ENCODE data around the gene RAPGEF3. TPM values are rescaled to one million over a fixed set of nuclear protein-coding genes. Genes with fewer than 3 reads are reported as not detected.
A peak's percentile ranks its signal among the peaks of the same experiment; 100 is the strongest.

RAPGEF3 gene
- total and polyA plus RNA-seq, 2 donors from 2014 or later: 84.3 to 179 TPM

DNA sequence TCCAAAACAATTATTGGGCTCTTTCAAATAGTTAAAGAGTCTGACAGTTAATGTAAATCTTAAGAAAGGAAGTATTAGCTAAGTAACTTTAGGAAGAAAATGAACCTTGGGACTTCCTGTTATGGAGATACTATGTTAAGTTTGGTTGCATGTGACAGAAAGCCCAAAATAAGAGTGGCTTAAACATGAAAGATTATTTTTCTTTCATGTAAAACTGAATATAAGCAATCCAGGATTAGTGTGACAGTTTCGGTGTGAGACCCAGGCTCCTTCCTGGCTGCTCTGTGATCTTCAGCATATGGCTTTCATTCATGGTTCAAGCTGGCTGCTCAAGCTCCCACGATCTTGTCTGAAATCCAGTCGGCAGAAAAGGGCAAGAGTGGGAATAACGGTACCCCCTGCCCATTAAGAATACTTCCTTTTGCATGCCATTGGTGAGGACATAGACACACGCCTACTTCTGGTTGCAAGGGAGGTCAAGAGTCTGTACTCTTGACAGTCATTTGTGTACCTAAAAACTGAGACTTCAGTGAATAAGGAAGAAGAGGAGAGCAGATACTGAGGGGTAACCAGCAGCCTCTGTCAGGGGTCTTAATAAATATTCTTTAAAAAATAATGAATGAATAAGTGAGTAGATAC is 50.7 kb downstream of the RAPGEF3 start:
- no peak overlapping the region for H3K9ac ChIP-seq (ENCODE audit: low read length in 3 of 3)
- no peaks in the 10 kb centered on the region for H3K9me3 ChIP-seq (ENCODE audit: control insufficient read depth in 2 of 3, insufficient read depth in 1 of 3, low read length in 3 of 3)
- H3K36me3 ChIP-seq (ENCODE audit: control insufficient read depth in 2 of 3, insufficient read depth in 3 of 3, low read length in 3 of 3): no peaks in the 10 kb centered on the region
- TF ChIP-seq, protein P1, sequence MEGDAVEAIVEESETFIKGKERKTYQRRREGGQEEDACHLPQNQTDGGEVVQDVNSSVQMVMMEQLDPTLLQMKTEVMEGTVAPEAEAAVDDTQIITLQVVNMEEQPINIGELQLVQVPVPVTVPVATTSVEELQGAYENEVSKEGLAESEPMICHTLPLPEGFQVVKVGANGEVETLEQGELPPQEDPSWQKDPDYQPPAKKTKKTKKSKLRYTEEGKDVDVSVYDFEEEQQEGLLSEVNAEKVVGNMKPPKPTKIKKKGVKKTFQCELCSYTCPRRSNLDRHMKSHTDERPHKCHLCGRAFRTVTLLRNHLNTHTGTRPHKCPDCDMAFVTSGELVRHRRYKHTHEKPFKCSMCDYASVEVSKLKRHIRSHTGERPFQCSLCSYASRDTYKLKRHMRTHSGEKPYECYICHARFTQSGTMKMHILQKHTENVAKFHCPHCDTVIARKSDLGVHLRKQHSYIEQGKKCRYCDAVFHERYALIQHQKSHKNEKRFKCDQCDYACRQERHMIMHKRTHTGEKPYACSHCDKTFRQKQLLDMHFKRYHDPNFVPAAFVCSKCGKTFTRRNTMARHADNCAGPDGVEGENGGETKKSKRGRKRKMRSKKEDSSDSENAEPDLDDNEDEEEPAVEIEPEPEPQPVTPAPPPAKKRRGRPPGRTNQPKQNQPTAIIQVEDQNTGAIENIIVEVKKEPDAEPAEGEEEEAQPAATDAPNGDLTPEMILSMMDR (IDR thresholded peaks at IDR 0.05; ENCODE audit: borderline replicate concordance, extremely low read depth, insufficient read depth): no peak
- no peak overlapping the region for H3K27ac ChIP-seq (ENCODE audit: low read depth in 2 of 2, low read length in 2 of 2)
- FAIRE-seq (no peak), DNase-seq (no peak)
- no peaks in the 10 kb centered on the region for H3K27me3 ChIP-seq (ENCODE audit: control insufficient read depth, insufficient read depth, low read length)
- no peak overlapping the region for H3K4me3 ChIP-seq (ENCODE audit: low read length in 3 of 3)
- intact Hi-C loops (cut with DNase I): no loop called here
- H3K4me1 ChIP-seq (ENCODE audit: control insufficient read depth in 2 of 3, insufficient read depth in 2 of 3, low read depth in 1 of 3, low read length in 3 of 3): no peaks in the 10 kb centered on the region

DNA sequence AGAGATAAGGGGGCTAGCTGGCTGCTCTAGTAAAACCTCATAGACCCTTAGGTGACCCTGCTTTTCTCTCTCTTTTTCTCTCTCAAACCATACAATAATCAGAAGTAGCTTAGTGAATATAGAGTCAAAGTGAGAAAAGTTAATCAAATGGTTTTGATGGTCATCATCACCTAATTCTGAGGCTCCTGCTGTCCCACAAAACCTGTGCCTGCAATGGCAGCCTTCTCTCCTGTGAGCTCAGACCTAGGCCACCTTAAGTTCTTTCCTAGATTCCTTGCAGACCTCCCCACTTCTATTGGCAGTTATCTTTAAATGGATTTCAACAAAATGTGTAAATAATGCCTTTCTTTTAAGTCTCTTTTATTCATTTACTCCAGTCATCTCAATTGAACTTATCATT is 51.3 kb downstream of the RAPGEF3 start:
- H3K36me3 ChIP-seq (ENCODE audit: control insufficient read depth in 2 of 3, insufficient read depth in 3 of 3, low read length in 3 of 3): no peaks in the 10 kb centered on the region
- H3K9me3 ChIP-seq (ENCODE audit: control insufficient read depth in 2 of 3, insufficient read depth in 1 of 3, low read length in 3 of 3): no peaks in the 10 kb centered on the region
- TF ChIP-seq, protein P1 (IDR thresholded peaks at IDR 0.05; ENCODE audit: borderline replicate concordance, extremely low read depth, insufficient read depth): no peak
- DNase-seq: no peak
- intact Hi-C loops (cut with DNase I): no loop called here
- H3K4me3 ChIP-seq (ENCODE audit: low read length in 3 of 3): no peak overlapping the region
- H3K9ac ChIP-seq (ENCODE audit: low read length in 3 of 3): no peak overlapping the region
- H3K27ac ChIP-seq (ENCODE audit: low read depth in 2 of 2, low read length in 2 of 2): no peak overlapping the region
- no peaks in the 10 kb centered on the region for H3K27me3 ChIP-seq (ENCODE audit: control insufficient read depth, insufficient read depth, low read length)
- H3K4me1 ChIP-seq (ENCODE audit: control insufficient read depth in 2 of 3, insufficient read depth in 2 of 3, low read depth in 1 of 3, low read length in 3 of 3): no peaks in the 10 kb centered on the region
- FAIRE-seq: no peak

DNA sequence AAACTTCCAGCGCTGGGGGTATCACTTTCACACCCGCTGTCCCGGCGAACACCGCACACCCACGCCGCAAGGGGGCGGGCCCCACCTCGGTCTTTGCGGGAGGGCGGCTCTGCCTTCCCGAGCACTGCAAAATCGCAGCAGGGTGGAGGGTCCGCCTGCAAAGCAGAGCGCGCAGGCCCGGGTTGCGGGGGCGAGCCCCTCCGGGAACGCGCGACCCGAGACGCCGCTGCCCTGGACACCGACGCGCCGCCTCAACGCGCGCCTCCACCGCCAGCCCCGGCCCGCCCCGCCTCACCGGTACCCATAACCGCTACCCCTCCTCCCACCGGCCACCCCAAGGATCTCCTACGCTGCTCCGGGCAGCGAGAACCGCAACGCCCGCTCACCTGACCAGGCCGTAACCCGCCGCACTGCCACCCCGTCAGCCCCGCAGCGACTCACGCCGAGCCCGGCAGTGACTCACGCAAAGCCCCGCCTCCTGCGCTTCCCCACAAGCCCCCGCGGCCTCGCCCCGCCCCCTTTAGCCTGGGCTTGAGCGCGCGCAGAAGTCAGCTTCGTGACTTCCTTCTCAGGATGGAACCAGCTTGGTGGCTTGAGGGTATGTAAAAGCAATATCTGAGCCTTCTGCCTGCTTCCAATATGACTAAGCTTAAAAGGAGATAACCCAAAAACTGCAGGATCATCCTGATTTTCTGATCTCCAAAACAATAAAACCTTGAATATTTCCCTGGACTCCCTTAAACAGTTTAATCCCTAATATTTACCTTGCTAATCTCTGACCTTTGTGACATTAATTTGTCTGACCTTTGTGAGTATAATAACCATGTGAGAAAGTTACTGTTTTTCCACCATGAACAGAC is 52.9 kb downstream of the RAPGEF3 start, which contains the start of gene RPAP3:
Gene RPAP3 (minus strand): TSS at position 465 of the 860 bp plus-strand sequence. CDS start 3,190 bp downstream, outside the sequence.
- H3K9ac ChIP-seq (ENCODE audit: low read length in 3 of 3): peak within 1 kb of the TSS; percentile 42 to 92 (median 69)
- DNase-seq (peak; percentile 96 to 99 (median 97)), FAIRE-seq (no peak)
- H3K27ac ChIP-seq (ENCODE audit: low read depth in 2 of 2, low read length in 2 of 2): peak within 1 kb of the TSS; percentile 82 to 87
- H3K27me3 ChIP-seq (ENCODE audit: control insufficient read depth, insufficient read depth, low read length): no peaks in the 10 kb centered on the region
- peak within 1 kb of the TSS; percentile 78 to 94 (median 81) for H3K4me3 ChIP-seq (ENCODE audit: low read length in 3 of 3)
- no peaks in the 10 kb centered on the region for H3K9me3 ChIP-seq (ENCODE audit: control insufficient read depth in 2 of 3, insufficient read depth in 1 of 3, low read length in 3 of 3)
- TF ChIP-seq, protein P1 (IDR thresholded peaks at IDR 0.05; ENCODE audit: borderline replicate concordance, extremely low read depth, insufficient read depth): peak; percentile 44
- no peaks in the 10 kb centered on the region for H3K36me3 ChIP-seq (ENCODE audit: control insufficient read depth in 2 of 3, insufficient read depth in 3 of 3, low read length in 3 of 3)
- intact Hi-C loops (cut with DNase I): no loop called here
- no peaks in the 10 kb centered on the region for H3K4me1 ChIP-seq (ENCODE audit: control insufficient read depth in 2 of 3, insufficient read depth in 2 of 3, low read depth in 1 of 3, low read length in 3 of 3)

Measured in kidney (tissue), 14 donors.